ENCODE results near the gene PTOV1. TPM values are rescaled to one million over a fixed set of nuclear protein-coding genes. Genes with fewer than 3 reads are reported as not detected.

PTOV1 gene
- total and polyA plus RNA-seq, 4 donors = 62.9 to 115 (median 89.4) TPM

GRCh38 chr19:49910179-49910578 is 59.2 kb downstream of the PTOV1 start:
- Histone ChIP-seq H3K4me3 (no peak overlapping the region), H3K4me1 (ENCODE audit: control insufficient read depth in 5 of 5, insufficient read depth in 5 of 5, low read length in 5 of 5) (peaks cover 0 to 3% (median 0%) of the 10 kb centered on the region in 5 donors), H3K9me3 (ENCODE audit: control insufficient read depth in 4 of 4, insufficient read depth in 3 of 4, low read length in 3 of 4) (no peaks in the 10 kb centered on the region), H3K36me3 (ENCODE audit: control insufficient read depth in 4 of 4, insufficient read depth in 4 of 4, low read length in 4 of 4) (peaks cover 7 to 44% (median 33%) of the 10 kb centered on the region in 4 donors), H3K27ac (ENCODE audit: low read depth in 1 of 2, low read length in 1 of 2) (no peak overlapping the region), H3K27me3 (ENCODE audit: control insufficient read depth in 3 of 3, insufficient read depth in 3 of 3, low read length in 2 of 3) (no peaks in the 10 kb centered on the region), H3K9ac (ENCODE audit: insufficient read depth in 1 of 2, low read length in 2 of 2) (no peak overlapping the region)
- ATAC-seq (ENCODE audit: insufficient read depth, low FRiP score) (no peak), DNase-seq (no peak)
- 97% methylated on average over 5 of the region's 5 CpGs for WGBS, 2 donors
- no peak for TF ChIP-seq CTCF (IDR thresholded peaks at IDR 0.05; ENCODE audit: control extremely low read depth, extremely low read depth)

Small RNAs within 50 kb of the gene (small RNA-seq; reads per million reads assigned to genes)
- not detected for gene MIR4749 (ENCODE audit: low replicate concordance)

Other genes starting within 250 kb of the PTOV1 start
- 10 to 100 TPM; 26.3 to 71.6 TPM for gene RRAS, start 211.0 kb upstream of the PTOV1 start, total RNA-seq
- 100 to 1,000 TPM; 140 to 180 TPM for gene RRAS, start 211.0 kb upstream of the PTOV1 start, polyA plus RNA-seq
- 10 to 100 TPM; 22.5 to 80.2 TPM for gene SCAF1, start 208.9 kb upstream of the PTOV1 start, total RNA-seq
- 10 to 100 TPM; 24.3 to 26.7 TPM for gene SCAF1, start 208.9 kb upstream of the PTOV1 start, polyA plus RNA-seq
- gene IRF3, start 185.3 kb upstream of the PTOV1 start, total RNA-seq = 10 to 100 TPM; 52.8 to 97.3 TPM
- gene IRF3, start 185.3 kb upstream of the PTOV1 start, polyA plus RNA-seq = 10 to 100 TPM; 70.7 to 92.2 TPM
- 10 to 100 TPM in 1 of 2 donors, 1 to 10 TPM in 1; 3.5 to 26.1 TPM for gene BCL2L12, start 185.2 kb upstream of the PTOV1 start, total RNA-seq
- 10 to 100 TPM; 18.3 to 23.5 TPM for gene BCL2L12, start 185.2 kb upstream of the PTOV1 start, polyA plus RNA-seq
- 100 to 1,000 TPM; 124 to 130 TPM for gene PRMT1, start 173.9 kb upstream of the PTOV1 start, total RNA-seq
- 100 to 1,000 TPM; 122 to 254 TPM for gene PRMT1, start 173.9 kb upstream of the PTOV1 start, polyA plus RNA-seq
- 1 to 10 TPM in 1 of 2 donors, under 1 TPM in 1; 0.60 to 4.2 TPM for gene ADM5, start 161.6 kb upstream of the PTOV1 start, total RNA-seq
- 1 to 10 TPM; 2.5 to 3.5 TPM for gene ADM5, start 161.6 kb upstream of the PTOV1 start, polyA plus RNA-seq
- 1 to 10 TPM; 3.6 to 5.9 TPM for gene CPT1C, start 160.0 kb upstream of the PTOV1 start, total RNA-seq
- gene CPT1C, start 160.0 kb upstream of the PTOV1 start, polyA plus RNA-seq = 1 to 10 TPM; 2.7 to 3.4 TPM
- gene TSKS, start 87.9 kb upstream of the PTOV1 start, total RNA-seq = under 1 TPM; 0.23 to 0.83 TPM
- under 1 TPM; 0.56 to 0.65 TPM for gene TSKS, start 87.9 kb upstream of the PTOV1 start, polyA plus RNA-seq
- gene AP2A1, start 84.2 kb upstream of the PTOV1 start, total RNA-seq = 10 to 100 TPM; 44.9 to 87.2 TPM
- gene AP2A1, start 84.2 kb upstream of the PTOV1 start, polyA plus RNA-seq = 10 to 100 TPM; 31.5 to 64.0 TPM
- 10 to 100 TPM; 33.9 to 36.8 TPM for gene FUZ, start 37.9 kb upstream of the PTOV1 start, total RNA-seq
- gene FUZ, start 37.9 kb upstream of the PTOV1 start, polyA plus RNA-seq = 10 to 100 TPM; 18.4 to 26.5 TPM
- gene MED25, start 32.9 kb upstream of the PTOV1 start, total RNA-seq = 10 to 100 TPM; 43.6 to 75.2 TPM
- 10 to 100 TPM; 42.6 to 52.6 TPM for gene MED25, start 32.9 kb upstream of the PTOV1 start, polyA plus RNA-seq
- 100 to 1,000 TPM in 1 of 2 donors, 10 to 100 TPM in 1; 44.7 to 120 TPM for gene PNKP, start 16.4 kb downstream of the PTOV1 start, total RNA-seq
- gene PNKP, start 16.4 kb downstream of the PTOV1 start, polyA plus RNA-seq = 10 to 100 TPM; 53.3 to 75.1 TPM
- gene AKT1S1, start 26.2 kb downstream of the PTOV1 start, total RNA-seq = 10 to 100 TPM in 1 of 2 donors, 1 to 10 TPM in 1; 6.7 to 39.5 TPM
- 10 to 100 TPM; 32.2 to 46.4 TPM for gene AKT1S1, start 26.2 kb downstream of the PTOV1 start, polyA plus RNA-seq
- 10 to 100 TPM; 23.3 to 52.9 TPM for gene TBC1D17, start 26.5 kb downstream of the PTOV1 start, total RNA-seq
- gene TBC1D17, start 26.5 kb downstream of the PTOV1 start, polyA plus RNA-seq = 10 to 100 TPM; 27.6 to 37.1 TPM
- gene IL4I1, start 45.7 kb downstream of the PTOV1 start, total RNA-seq = 1 to 10 TPM; 3.6 to 3.7 TPM
- 10 to 100 TPM in 1 of 2 donors, 1 to 10 TPM in 1; 3.8 to 21.2 TPM for gene IL4I1, start 45.7 kb downstream of the PTOV1 start, polyA plus RNA-seq
- 10 to 100 TPM in 1 of 2 donors, 1 to 10 TPM in 1; 7.0 to 31.3 TPM for gene ATF5, start 78.0 kb downstream of the PTOV1 start, total RNA-seq
- 10 to 100 TPM; 36.5 to 49.1 TPM for gene ATF5, start 78.0 kb downstream of the PTOV1 start, polyA plus RNA-seq
- 10 to 100 TPM; 37.4 to 38.5 TPM for gene NUP62, start 78.3 kb downstream of the PTOV1 start, total RNA-seq
- 10 to 100 TPM; 16.2 to 45.9 TPM for gene NUP62, start 78.3 kb downstream of the PTOV1 start, polyA plus RNA-seq
- gene SIGLEC11, start 110.0 kb downstream of the PTOV1 start, total RNA-seq = 1 to 10 TPM; 1.5 to 6.5 TPM
- 1 to 10 TPM; 1.3 to 5.0 TPM for gene SIGLEC11, start 110.0 kb downstream of the PTOV1 start, polyA plus RNA-seq
- gene VRK3, start 174.2 kb downstream of the PTOV1 start, total RNA-seq = 10 to 100 TPM; 33.3 to 48.0 TPM
- gene VRK3, start 174.2 kb downstream of the PTOV1 start, polyA plus RNA-seq = 10 to 100 TPM; 15.7 to 35.4 TPM
- 10 to 100 TPM in 1 of 2 donors, 1 to 10 TPM in 1; 9.2 to 10.4 TPM for gene ZNF473, start 174.8 kb downstream of the PTOV1 start, total RNA-seq
- gene ZNF473, start 174.8 kb downstream of the PTOV1 start, polyA plus RNA-seq = 1 to 10 TPM; 2.8 to 3.9 TPM